HepG2 (cell line): ENCODE measurements around the gene ZNF839. TPM values are rescaled to one million over a fixed set of nuclear protein-coding genes. Genes with fewer than 3 reads are reported as not detected.

Experiments
- ATF4 ChIP-seq, 2 experiments: fragments of 450-650 bp in 1 of 2; sonication (generic) in 1 of 2; formaldehyde crosslinking; IDR thresholded peaks; 2 replicates each; pipeline versions ENCODE4 v1.5.0 to v1.8.0; 2020 to 2022; ENCODE audit warnings: mild to moderate bottlenecking in 1 of 2, missing genetic modification reagents in 1 of 2
- E2F2 ChIP-seq: sonication (generic); formaldehyde crosslinking; IDR thresholded peaks from 2 replicates; pipeline ENCODE4 v1.4.0; 2020; ENCODE audit warnings: missing genetic modification reagents, borderline replicate concordance
- FOSL2 ChIP-seq: sonication (generic); formaldehyde crosslinking; IDR thresholded peaks from 2 replicates; pipeline ENCODE4 v1.4.0; 2020; ENCODE audit warnings: missing genetic modification reagents
- GFI1 ChIP-seq: sonication (generic); formaldehyde crosslinking; IDR thresholded peaks from 2 replicates; pipeline ENCODE4 v1.5.0; 2020; ENCODE audit warnings: missing genetic modification reagents, mild to moderate bottlenecking, borderline replicate concordance
- PATZ1 ChIP-seq: sonication (generic); formaldehyde crosslinking; IDR thresholded peaks from 2 replicates; pipeline ENCODE4 v1.4.0; 2020; ENCODE audit warnings: missing genetic modification reagents
- RNF219 ChIP-seq: sonication (generic); formaldehyde crosslinking; IDR thresholded peaks from 2 replicates; pipeline ENCODE4 v1.5.0; 2020; ENCODE audit warnings: mild to moderate bottlenecking, missing genetic modification reagents
- SALL2 ChIP-seq: sonication (generic); formaldehyde crosslinking; IDR thresholded peaks from 2 replicates; pipeline ENCODE4 v1.8.1; 2023; ENCODE audit warnings: mild to moderate bottlenecking, missing genetic modification reagents, inconsistent platforms
- SMAD1 ChIP-seq: sonication (generic); formaldehyde crosslinking; IDR thresholded peaks from 2 replicates; pipeline ENCODE4 v1.4.0; 2020; ENCODE audit warnings: missing genetic modification reagents, low read depth, mild to moderate bottlenecking, borderline replicate concordance
- YEATS4 ChIP-seq: sonication (generic); formaldehyde crosslinking; IDR thresholded peaks from 2 replicates; pipeline ENCODE4 v1.4.0; 2020; ENCODE audit warnings: missing genetic modification reagents, borderline replicate concordance
- ZBTB44 ChIP-seq: sonication (generic); formaldehyde crosslinking; IDR thresholded peaks from 2 replicates; pipeline ENCODE4 v1.4.0; 2020; ENCODE audit warnings: missing genetic modification reagents
- ZNF451 ChIP-seq: sonication (generic); formaldehyde crosslinking; IDR thresholded peaks from 2 replicates; pipeline ENCODE4 v1.5.0; 2020; ENCODE audit warnings: mild to moderate bottlenecking, missing genetic modification reagents
- ZNF607 ChIP-seq: sonication (generic); formaldehyde crosslinking; IDR thresholded peaks from 2 replicates; pipeline ENCODE4 v1.5.1; 2020; ENCODE audit warnings: missing genetic modification reagents, mild to moderate bottlenecking, borderline replicate concordance
- ZNF687 ChIP-seq: sonication (generic); formaldehyde crosslinking; IDR thresholded peaks from 2 replicates; pipeline ENCODE4 v1.5.1; 2020; ENCODE audit warnings: mild to moderate bottlenecking, missing genetic modification reagents, moderate library complexity
- ZNF75D ChIP-seq: sonication (generic); formaldehyde crosslinking; IDR thresholded peaks from 2 replicates; pipeline ENCODE4 v1.8.1; 2023; ENCODE audit warnings: missing genetic modification reagents, mild to moderate bottlenecking, borderline replicate concordance
- ZNF891 ChIP-seq: sonication (generic); formaldehyde crosslinking; IDR thresholded peaks from 2 replicates; pipeline ENCODE4 v1.5.0; 2020; ENCODE audit warnings: mild to moderate bottlenecking, missing genetic modification reagents
- polyA plus RNA-seq, 8 experiments: library from polyadenylated mRNA; depleted of rRNA in 3 of 8; stranded (reverse) in 7 of 8; unstranded in 1 of 8; fragments of >200 nt; fragmentation: Illumina TruSeq in 4 of 8; extraction: Trizol in 4 of 8; gene quantifications; 2 replicates each; pipeline versions ENCODE4 v1.2.1 to v1.2.3, GENCODE V29; 2011 to 2016; ENCODE audit warnings: low read depth in 4 of 8, missing spikeins in 1 of 8, mixed read lengths in 1 of 8; ENCODE audit not compliant: insufficient read depth in 1 of 8
- total RNA-seq, 5 experiments: library from RNA; depleted of rRNA; stranded (reverse); fragments of >200 nt; fragmentation: Illumina TruSeq; extraction: Trizol; gene quantifications; 2 replicates each; pipeline ENCODE4 v1.2.3, GENCODE V29; 2016; ENCODE audit warnings: low read depth in 1 of 5

ZNF839 gene
- total and polyA plus RNA-seq, 2 of the 13 experiments (the other 11 are each of a cell fraction or from before 2014, with no cell fraction given), result 11.1 to 12.8 TPM

- no peak for TF ChIP-seq ATF4 (CRISPR knock-in tag; IDR thresholded peaks at IDR 0.05)
- no peak for TF ChIP-seq ZBTB44 (CRISPR knock-in tag)
- TF ChIP-seq ZNF451 (CRISPR knock-in tag), result 0 out of 2 replicates have a peak, but pooled peaks have one; percentile 10
- 0 out of 2 replicates have a peak, but pooled peaks have one; percentile 24 for TF ChIP-seq ZNF75D (CRISPR knock-in tag)
- 0 out of 2 replicates have a peak, but pooled peaks have one; percentile 24 for TF ChIP-seq SMAD1 (CRISPR knock-in tag)
- TF ChIP-seq FOSL2 (CRISPR knock-in tag), result peak; percentile 25; the same call in 1 of the 2 replicates
- TF ChIP-seq ZNF687 (CRISPR knock-in tag), result peak; percentile 61; the same call in 1 of the 2 replicates
- peak; percentile 71; the same call in 1 of the 2 replicates for TF ChIP-seq ZNF607 (CRISPR knock-in tag)
- TF ChIP-seq ZNF891 (CRISPR knock-in tag), result no peak
- TF ChIP-seq E2F2, result no peak
- TF ChIP-seq RNF219 (CRISPR knock-in tag), result peak; percentile 75; the same call in 1 of the 2 replicates
- no peak for TF ChIP-seq PATZ1 (CRISPR knock-in tag)
- TF ChIP-seq GFI1 (CRISPR knock-in tag), result peak; percentile 7; the same call in 1 of the 2 replicates
- TF ChIP-seq YEATS4 (CRISPR knock-in tag), result peak; percentile 43; the same call in 1 of the 2 replicates
- peak; percentile 14; the same call in 1 of the 2 replicates for TF ChIP-seq SALL2 (CRISPR knock-in tag)
Measured at GRCh38 chr14:102320033-102320660, 601 bp downstream of the ZNF839 start (continued).
